ENCODE results near the gene AGO1.

AGO1 gene

GRCh38 chr1:35882945-35883634 is at the start of gene AGO1:
Gene AGO1, plus strand, starts transcription at chr1:35883209. Its CDS starts 213 bp downstream, at chr1:35883422.
- DNase-seq: peak; percentile 26 to 97 (median 90)

GRCh38 chr1:35833395-35833794 is 49.6 kb upstream of the AGO1 start:
- DNase-seq: no peak

- peak in 1 of 51 donors; percentile 5 for DNase-seq
Observed at GRCh38 chr1:35834218-35834617, 48.8 kb upstream of the AGO1 start.

- no peak for DNase-seq
Observed at GRCh38 chr1:35835398-35835797, 47.6 kb upstream of the AGO1 start.

GRCh38 chr1:35836734-35837133 is 46.3 kb upstream of the AGO1 start:
- DNase-seq: no peak

DNA sequence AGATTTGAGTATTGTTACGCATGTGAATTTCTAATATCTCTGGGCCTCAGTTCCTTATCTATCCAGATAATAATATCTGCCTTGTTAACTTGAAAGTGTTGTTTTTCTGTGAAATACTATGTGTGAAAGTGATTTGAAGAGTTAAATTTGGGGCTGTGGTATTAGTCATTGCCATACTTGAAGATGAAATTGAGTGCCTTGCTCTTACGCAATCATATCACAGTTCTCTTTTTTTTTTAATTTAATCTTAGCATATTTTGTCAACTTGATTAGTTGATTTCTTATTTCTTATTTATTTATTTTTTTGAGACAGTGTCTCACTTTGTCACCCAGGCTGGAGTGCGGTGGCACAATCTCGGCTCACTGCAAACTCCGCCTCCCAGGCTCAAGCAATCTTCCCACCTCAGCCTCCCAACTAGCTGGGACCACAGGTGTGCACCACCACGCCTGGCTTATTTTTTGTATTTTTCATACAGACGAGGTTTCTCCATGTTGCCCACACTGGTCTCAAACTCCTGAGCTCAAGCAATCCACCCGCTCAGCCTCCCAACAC is 44.2 kb upstream of the AGO1 start:
- no peak for DNase-seq

- no peak for DNase-seq
Observed at GRCh38 chr1:35844826-35845225, 38.2 kb upstream of the AGO1 start.

DNA sequence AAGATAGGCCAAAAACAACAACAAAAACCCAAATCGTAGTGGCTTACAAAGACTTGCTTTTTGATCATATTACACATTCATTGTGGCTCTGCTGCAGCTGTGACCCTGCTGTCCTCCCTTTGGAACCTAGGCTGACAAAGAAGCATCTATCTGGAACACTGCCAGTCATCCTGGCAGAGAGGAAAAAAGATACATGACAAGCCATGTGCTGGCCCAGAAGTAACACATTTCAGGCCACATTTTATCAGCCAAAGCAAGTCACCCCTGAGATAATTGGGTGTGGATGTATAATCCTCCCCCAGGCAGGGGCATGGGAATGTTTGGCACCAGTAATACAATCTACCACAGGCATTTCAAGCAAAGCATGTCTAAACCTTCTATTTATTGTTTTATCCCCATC is 37.2 kb upstream of the AGO1 start:
- peak in 15 of 51 donors; percentile 7 to 59 (median 18) for DNase-seq

GRCh38 chr1:35847935-35848565 is 35.0 kb upstream of the AGO1 start:
- no peak for DNase-seq

DNA sequence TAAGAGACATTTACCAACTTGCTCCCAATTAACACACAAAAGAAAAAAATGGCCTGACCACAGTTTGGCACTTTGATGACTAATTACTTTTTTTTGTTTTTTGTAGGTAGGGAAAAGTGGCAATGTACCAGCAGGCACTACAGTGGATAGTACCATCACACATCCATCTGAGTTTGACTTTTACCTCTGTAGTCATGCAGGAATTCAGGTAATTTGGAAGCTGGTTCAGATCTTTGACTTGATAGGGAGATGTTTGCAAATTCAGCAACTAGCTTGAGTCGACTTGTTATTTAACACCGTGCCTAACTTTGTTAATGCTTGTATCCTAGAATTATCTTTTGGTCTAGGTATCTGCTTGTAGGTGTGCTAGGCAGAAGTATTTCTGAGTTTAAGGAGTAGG is 33.0 kb upstream of the AGO1 start:
- no peak for DNase-seq

- no peak for DNase-seq
Observed at GRCh38 chr1:35850716-35851115, 32.3 kb upstream of the AGO1 start.

- peak in 7 of 51 donors; percentile 2 to 10 (median 5) for DNase-seq
Observed at GRCh38 chr1:35851132-35851869, 31.7 kb upstream of the AGO1 start.

DNA sequence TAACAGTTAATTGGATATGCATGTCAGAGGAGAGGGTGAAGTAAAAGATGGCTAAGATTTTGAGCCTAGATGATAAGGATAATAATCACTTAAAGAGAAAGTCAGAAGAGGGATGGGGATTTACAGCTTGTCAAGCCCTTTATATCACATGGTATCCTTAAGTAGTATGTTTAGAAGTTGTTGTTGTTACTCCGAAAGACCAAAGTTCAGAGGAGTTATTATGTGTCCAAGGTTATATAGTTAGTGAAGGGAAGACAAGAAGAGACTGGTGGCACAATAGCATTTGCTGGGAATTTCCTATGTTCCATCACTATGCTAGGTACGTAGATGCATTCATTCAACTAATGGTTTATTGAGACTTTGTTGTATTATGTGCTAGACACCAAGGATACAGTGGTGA is 30.8 kb upstream of the AGO1 start:
- no peak for DNase-seq

- no peak for DNase-seq
Observed at GRCh38 chr1:35854989-35855700, 27.9 kb upstream of the AGO1 start.

GRCh38 chr1:35856964-35857363 is 26.0 kb upstream of the AGO1 start:
- DNase-seq: no peak

DNA sequence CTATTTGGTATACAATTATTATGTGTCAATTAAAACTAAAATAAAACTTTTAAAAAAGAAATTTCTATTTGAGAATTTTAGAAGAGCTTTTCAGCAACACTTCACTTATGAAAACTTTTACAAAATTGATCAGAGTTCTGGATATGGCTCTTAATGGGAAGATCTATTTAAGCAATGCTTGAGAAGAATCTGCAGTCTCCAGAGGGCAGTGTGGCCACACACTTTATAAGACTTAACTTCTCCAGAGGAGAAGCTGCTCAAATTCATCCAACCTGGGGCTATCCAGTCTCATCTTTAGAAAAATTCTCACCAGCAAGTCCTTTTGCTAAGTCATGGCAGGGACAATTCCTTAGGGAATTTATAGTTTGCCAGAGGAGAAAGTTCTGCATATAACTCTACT is 25.2 kb upstream of the AGO1 start:
- DNase-seq: peak in 2 of 51 donors; percentile 5 to 7

DNA sequence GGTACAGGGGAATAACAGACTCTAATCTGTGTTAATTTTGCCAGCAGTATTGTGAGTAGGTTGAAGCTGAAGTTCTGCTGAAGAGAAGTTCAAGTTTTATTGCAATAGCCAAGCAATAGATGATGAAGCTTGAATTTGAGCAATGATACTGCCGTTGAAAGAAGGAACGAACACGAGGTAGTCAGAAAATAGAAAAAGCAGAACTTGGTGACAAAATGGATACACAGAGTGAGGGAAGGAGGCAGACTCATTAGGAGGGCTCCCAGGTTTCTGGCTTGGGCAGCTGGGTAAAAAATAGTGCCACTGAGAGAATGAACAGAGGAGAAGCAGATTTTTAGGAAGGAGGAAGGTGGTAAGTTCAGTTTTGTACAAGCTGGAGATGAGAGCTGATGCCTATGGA is 22.3 kb upstream of the AGO1 start:
- no peak for DNase-seq

GRCh38 chr1:35863136-35863535 is 19.9 kb upstream of the AGO1 start:
- no peak for DNase-seq

DNA sequence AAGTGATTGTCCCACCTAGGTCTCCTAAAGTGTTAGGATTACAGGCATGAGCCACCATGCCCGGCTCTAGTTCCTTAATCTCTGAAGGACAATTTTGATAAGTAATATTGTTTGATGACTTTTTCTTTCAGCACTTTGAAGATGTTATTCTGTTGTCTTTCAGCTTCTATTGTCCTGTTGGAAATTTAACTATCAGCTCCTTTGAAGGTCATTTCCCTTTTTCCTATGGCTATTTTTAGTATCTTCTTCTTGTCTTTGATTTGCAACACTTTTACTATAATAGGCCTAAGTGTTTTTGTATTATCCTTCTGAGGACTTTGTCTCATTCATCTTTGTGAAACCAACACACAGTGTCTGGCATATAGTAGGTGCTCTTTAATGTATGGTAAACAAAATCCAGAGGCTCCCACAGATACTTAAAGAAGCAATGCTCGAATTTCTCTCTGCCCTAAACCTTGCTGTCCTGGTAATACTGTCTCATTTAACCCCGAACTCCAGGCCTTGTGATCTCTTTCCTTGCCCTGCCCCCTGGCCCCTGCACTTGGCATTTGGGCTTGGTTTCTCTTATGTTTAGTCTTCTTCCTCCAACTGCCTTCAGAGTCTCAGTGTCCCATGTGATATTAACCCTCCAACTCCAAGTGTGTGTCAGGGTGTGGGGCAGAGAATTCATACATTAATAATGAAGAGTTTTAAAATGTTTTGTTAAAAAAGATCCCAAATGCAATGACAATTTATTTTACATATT is 19.0 kb upstream of the AGO1 start:
- DNase-seq: no peak

DNA sequence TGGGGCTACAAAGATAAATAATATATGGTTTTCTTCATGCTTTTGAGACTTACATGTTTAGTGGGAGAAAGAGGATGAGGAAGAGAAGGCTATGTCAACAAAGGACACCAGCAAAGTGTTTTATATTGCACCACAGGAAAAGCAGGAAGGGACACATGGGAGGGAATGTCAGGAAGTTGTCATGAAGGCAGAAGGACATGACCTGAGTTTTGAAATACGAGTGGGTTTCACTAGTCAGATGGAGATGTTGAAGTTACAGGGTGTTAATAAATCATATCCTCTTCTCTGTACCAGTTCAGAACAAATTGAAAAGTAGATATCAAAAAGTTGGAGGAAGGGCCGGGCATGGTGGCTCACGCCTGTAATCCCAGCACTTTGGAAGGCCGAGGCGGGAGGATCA is 18.2 kb upstream of the AGO1 start:
- no peak for DNase-seq

DNA sequence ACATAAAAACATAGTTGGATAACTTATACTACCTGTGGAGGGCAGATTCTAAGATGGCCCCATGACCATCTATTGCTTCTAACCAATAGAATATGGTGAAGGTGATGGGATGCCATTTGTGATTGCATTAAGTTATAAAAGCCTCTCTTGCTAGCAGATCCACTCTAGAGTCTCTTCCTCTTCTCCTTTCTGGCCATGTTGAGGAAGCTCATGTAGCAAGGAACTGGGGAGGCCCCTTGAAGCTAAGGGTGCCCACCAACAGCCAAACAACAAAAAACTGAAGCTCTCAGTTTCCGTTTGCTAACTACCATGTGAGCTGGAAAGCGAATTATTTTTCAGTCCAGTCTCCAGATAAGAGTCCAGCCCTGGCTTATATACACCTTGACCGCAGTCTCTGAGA is 16.0 kb upstream of the AGO1 start:
- no peak for DNase-seq
